ENCODE results near the gene CACNB2. TPM values are rescaled to one million over a fixed set of nuclear protein-coding genes. Genes with fewer than 3 reads are reported as not detected.

CACNB2 gene
- total and polyA plus RNA-seq, 10 of the 15 experiments (the other 5 are each of a cell fraction or from before 2014, with no cell fraction given): 0.62 to 8.1 (median 1.2) TPM

DNA sequence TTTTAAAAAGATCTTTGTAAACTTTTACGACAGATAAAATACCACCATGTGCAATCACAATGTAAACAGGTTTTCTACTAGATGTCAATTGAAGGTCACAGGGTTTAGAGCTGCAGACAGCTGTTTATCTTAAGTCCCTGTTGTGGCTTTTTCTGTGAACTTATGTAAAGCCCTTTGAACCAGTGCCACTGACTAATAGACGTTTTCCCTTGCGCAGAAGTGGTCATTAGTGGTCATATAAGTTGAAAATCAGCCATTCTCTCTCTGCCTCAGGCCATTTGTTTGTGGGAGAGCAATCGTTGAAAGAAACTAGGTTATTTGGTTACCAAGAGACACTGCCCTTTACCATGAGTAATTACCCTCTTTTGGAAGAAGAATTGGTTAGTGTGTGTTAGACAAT, 23.9 kb downstream of the CACNB2 start (continued):
- no peak for TF ChIP-seq MAX (IDR thresholded peaks at IDR 0.05; ENCODE audit: low read depth, low read length)

GRCh38 chr10:18164748-18165361, 24.6 kb downstream of the CACNB2 start:
- Histone ChIP-seq H3K4me2 (ENCODE audit: control insufficient read depth, insufficient read depth) (no peak overlapping the region), H3K9me3 (replicated peaks; ENCODE audit: control insufficient read depth, insufficient read depth, low read length) (no peaks in the 10 kb centered on the region), H4K20me1 (ENCODE audit: control insufficient read depth, insufficient read depth) (no peaks in the 10 kb centered on the region), H3K27ac (ENCODE audit: control insufficient read depth, insufficient read depth) (no peak overlapping the region), H3K4me3 (no peak overlapping the region), H3K27me3 (replicated peaks in 1 of 2; ENCODE audit: control insufficient read depth in 2 of 2, insufficient read depth in 2 of 2, low read length in 1 of 2) (no peaks in the 10 kb centered on the region), H3K36me3 (ENCODE audit: control insufficient read depth in 2 of 2, insufficient read depth in 2 of 2, low read length in 1 of 2) (no peaks in the 10 kb centered on the region), H2AFZ (ENCODE audit: control insufficient read depth, low read depth, low read length) (no peak overlapping the region), H3K79me2 (ENCODE audit: control insufficient read depth, insufficient read depth, low read length) (no peaks in the 10 kb centered on the region), H3K4me1 (ENCODE audit: control insufficient read depth, insufficient read depth, low read length) (no peaks in the 10 kb centered on the region), H3K9ac (ENCODE audit: control insufficient read depth, insufficient read depth, low read length) (no peak overlapping the region)
- intact Hi-C loops (cut with micrococcal nuclease; ENCODE audit: unreplicated experiment): no loop called here
- ChIA-PET POLR2A (no interaction called here), SMC1A (ENCODE audit: uncharacterized antibody, unreplicated experiment) (no interaction called here), CTCF (no interaction called here), RAD21 (ENCODE audit: unreplicated experiment) (no interaction called here)
- no peak for ATAC-seq
- in situ Hi-C loops (cut with MboI): no loop called here
- 50% methylated on average over 11 of the region's 11 CpGs for WGBS (ENCODE audit: insufficient coverage, insufficient replicate concordance, low lambda C conversion rate, missing lambda C conversion rate)
- TF ChIP-seq MYB (IDR thresholded peaks at IDR 0.05; ENCODE audit: borderline replicate concordance, low read depth, low read length) (no peak), SUZ12 (IDR thresholded peaks at IDR 0.05; ENCODE audit: unreplicated experiment) (no peak), CHD4 (IDR thresholded peaks at IDR 0.05) (no peak), KAT2A (conservative IDR thresholded peaks at IDR 0.05; ENCODE audit: control insufficient read depth, low read depth, low read length) (no peak), KDM1A (IDR thresholded peaks at IDR 0.05; ENCODE audit: borderline replicate concordance) (no peak), ZBTB33 (IDR thresholded peaks at IDR 0.05) (no peak), NFYB (IDR thresholded peaks at IDR 0.05; ENCODE audit: insufficient read depth, low read depth, low read length) (no peak)
- FAIRE-seq: no peak
- BruUV-seq (replicated peaks): no TSS peak
- DNase-seq (ENCODE audit: low read depth, low spot score): no peak

Data from GM12878 (cell line).